ENCODE data around the gene LDLRAD3.

The LDLRAD3 gene

DNA sequence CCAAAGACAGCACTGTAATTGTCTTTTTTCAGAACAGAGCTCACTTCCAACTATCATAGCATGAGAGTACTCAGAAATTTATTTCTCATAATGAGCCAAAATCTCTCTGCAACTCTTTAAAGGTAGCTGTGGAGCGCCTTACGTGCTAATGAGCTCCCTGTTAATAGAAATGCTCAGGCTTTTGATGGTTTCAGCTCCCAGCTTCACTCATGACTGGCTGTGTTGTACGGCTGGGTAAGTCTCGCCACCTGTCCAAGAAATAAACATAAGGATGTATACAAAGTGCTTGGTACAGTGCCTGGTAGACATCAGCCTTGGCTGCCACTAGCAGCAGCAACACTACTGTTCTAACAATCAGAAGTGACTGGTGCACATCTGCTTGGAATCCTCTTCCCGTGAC lies 109.4 kb downstream of the LDLRAD3 start:
- no peak for DNase-seq

DNA sequence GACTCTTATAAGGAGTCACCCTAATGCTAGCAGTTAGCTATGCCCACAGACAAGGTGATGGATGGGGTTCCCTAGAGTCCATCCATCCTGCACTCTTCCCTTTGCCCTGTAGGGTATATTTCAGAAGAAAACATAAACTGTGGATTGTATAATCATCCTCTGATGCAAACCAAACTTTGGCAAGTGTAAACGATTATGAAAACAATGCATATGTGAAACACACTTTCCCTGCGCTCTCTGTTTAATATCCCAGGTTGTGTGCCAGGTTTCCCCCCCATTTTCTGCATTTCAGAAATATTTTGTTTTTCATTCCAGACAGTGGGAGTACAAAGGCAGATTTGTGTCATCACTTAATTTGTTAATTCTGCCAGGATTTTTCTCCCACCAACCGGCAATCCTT lies 110.0 kb downstream of the LDLRAD3 start:
- DNase-seq: no peak

DNA sequence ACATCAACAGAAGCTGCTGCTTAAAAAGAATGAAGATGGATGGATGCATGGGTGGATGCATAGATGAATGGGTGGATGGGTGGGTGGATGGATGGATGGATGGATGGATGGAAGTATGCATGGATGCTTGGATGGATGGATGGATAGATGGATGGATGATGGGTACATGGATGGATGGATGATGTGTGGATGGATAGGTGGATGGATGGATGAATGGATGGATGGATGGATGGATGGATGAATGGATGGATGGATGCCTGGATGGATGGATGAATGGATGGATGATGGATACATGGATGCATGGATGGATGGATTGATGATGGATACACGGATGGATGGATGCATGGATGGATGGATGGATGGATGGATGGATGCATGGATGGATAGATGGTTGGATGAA lies 110.8 kb downstream of the LDLRAD3 start:
- DNase-seq: no peak

DNA sequence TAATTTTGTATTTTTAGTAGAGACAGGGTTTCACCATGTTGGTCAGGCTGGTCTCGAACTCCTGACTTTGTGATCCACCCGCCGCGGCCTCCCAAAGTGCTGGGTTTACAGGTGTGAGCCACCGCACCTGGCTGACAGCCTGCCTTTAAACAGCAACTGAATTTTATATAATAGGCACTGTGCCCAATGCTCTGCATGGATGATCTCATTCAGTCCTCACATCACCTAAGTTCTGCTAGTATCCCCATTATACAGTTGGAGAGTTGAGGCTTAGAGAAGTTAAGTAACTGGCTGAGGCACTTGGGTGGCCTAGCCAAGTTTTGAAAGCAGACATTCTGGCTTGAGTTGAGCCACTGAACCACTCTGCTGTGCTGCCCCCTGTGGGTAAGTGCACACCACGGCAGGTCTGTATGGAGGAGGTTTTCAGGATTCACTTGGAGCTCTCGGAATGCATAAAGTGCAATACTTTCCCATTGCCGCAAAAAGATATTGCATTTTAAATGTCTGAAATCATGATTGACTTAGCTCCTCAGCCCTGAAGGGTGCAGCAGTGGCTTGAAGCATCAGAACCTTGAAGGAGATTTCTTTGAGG lies 112.4 kb downstream of the LDLRAD3 start:
- DNase-seq: no peak

DNA sequence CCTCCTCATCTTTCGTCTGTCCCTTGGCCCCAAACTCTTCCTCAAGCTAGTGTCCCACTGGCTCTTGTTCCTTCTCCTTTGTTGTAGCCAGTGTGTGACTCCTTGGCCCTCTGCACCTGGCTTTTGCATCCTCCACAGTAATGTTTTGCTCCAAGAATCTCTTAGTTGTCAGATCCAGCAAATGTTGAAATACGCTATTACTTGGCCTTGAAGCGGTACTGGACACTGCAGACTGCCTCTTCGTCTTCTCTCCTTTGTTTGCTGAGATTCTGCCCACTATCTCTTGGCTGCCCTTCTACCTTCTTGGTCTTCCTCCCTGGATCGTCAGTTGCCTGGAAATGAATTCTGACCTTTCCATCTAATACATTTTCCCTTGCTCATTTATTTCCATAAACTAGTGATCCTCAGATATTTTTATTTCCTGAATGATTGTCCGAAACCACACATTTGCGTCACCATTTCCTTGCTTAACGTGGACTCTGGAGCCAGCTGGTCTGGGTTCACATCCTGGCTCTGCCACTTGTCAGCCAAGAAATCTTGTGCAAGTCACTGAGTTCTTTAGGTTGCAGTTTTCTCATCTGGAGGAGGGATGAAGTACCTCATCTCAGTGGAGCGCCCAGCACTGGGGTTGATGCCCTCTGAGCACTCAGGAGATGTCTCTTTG lies 113.6 kb downstream of the LDLRAD3 start:
- no peak for DNase-seq

DNA sequence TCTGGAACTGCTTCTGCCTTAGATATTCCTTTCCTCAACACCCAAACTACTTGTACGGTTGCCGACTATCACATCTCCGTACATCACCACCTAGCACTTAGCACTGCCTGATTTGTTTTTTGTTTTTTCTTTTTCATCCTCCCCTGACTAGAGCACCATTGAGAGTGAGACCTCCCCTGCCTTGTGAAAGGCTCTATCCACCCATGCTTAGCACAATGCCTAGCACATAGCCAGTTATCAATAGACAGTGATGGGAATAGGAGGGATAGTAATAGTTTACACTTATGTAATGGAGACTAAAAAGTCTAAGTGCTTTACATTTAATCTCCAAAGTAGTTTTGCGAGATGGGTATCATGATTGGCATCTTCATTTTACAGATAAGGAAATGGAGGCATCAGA lies 115.8 kb downstream of the LDLRAD3 start:
- DNase-seq: no peak

DNA sequence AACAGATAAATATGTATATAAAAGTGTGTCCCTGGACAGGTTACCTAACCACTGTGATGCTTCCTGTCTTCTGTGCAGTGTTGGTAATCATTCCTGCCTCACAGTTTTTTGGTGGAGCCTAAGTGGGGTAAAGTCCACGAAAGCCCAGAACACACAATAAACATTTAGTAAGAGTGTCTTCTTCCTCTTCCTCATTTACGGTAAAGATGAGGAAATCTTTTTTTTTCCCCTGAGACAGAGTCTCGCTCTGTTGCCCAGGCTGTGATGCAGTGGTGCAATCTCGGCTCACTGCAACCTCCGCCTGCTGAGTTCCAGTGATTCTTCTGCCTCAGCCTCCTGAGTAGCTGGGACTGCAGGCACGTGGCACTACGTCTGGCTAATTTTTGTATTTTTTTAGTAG lies 117.1 kb downstream of the LDLRAD3 start:
- no peak for DNase-seq

DNA sequence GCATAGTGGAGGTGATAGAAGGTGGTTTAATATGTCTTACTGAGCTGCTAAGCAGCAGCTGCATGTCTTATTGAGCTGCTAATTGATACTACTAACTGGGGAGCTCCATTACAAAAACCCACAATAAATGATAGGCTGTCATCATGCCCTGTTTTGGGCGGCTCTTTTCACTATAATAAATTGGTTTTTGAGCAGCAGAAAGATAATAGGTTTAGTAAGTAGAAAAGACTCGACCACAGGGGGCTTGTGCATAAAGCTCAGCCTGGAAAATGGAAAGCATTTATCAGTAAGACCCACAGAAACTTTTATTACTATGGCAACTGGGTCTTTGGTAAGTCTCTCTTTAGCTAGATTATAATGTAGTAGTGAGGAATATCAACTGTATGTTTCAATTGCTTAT lies 117.6 kb downstream of the LDLRAD3 start:
- no peak for DNase-seq

DNA sequence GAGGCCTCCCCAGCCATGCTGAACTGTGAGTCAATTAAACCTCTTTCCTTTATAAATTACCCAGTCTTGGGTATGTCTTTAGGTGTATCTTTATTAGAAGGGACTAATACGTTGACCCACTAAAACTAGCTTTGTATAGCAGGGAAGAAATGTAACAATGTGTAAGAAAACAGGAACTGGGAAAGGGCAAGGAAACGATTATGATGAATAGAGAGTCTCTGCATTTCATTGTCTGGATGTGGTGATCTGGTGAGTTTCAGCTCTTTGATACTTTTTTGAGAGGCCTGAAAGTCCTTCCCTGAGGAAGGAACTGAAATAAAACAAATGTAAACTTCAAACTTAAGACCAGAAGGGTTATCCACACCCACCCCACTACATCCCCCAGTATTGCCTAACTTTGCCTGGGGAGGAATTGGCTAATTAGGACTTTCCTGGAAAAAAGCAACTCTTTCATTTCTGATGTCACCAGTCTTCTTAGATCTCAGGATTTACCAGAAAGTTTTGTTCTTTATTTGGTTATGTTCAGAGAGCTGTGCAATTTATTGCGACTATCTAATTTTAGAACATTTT lies 119.0 kb downstream of the LDLRAD3 start:
- DNase-seq: no peak

DNA sequence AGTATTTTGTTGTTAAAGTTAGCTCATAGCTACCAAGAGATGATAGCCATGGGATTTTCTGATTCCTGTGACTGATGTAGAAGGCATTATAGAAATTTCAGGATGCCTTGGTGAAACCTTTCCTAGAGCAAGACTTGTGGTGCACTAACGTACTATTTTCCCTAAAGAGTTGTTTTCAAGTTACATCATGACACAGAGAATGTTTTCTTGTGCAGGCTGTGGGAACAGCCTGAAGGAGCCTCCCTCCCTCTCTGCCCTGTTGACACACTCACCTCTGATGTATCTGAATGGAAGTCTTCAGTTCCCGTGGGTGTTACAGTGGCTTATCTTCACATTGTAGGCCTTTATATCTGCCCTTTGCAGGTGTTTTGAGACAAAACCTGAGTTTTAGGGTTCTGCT lies 121.6 kb downstream of the LDLRAD3 start:
- DNase-seq: no peak

DNA sequence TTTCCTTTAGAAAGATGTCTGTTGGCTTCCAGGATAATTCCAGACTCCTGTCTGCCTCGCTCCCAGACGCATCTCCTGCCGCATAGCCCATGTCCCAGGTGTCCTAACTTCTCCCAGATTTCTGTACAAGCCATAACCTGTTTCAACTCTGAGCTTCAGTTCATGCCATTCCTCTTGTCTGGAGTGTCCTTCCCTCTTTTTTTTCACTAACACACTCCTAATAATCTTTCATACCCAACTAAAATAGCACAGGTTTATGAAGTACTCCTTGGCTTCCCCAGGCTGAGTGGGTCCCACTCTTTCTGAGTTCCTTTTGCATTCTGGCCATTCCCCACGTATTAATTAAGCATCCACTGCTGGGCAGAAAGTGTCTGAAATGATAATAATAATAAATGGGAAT lies 123.0 kb downstream of the LDLRAD3 start:
- no peak for DNase-seq

DNA sequence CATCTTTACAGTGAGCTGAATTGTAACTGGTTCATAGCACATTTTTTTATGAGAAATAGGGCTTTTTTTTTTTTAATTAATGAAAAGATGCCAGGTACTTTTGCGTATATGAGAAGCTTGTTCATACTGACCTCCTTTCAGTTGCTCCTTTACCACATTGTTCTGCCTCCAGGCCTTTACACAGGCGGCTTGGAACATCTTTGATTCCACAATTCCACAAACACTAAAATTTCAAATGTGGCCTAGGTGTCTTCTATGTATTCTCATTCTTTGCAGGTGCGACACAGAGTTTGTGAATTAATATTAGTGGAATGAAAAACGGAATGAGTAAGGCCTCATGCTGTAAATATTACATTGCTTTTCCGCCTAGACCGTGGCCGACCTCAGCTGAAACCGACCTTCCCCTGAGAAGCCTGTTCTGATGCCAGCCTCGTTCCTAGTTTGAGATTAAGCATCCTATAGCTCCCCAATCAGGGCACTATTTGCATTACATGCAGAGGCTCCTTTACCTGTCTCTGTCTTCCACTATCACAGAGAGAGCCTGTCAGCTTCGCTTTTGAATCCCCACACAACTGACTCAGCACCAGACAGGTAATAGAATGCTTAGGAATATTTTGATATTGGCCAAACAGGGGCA lies 125.8 kb downstream of the LDLRAD3 start:
- no peak for DNase-seq

DNA sequence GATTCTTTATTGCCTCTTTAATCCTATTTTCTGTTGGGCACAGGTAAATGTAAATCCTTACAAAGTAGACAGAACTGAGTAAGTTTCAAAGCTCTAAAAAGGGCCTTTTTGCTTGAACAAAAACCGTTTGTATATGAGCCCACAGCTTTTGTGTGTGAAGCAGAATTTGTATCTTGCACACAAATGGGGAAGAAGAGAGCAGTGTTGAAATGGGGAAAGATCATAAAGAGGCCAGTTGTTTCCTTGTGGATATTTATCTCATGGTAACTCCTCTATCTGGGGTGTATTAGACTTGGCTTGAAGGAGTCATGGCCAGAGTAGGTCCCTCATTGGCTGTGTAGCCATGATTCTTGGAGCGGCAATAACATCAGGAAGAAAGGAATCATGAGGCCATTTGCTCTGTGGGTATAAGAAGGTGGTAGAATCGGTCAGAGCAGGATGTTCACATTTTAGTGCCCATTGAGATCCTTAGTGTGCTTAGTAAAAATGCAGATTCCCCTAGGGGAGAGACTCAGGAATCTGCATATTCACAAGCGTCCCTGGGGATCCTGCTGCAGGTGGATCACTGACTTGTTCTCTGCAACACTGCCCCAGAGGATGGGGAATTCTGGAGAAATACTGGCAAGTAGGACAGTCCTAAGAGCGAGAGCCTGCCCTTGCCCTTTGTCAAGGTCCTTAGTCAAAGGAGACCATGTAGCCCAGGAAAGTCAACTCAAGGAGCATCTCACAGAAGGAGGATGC lies 126.5 kb downstream of the LDLRAD3 start:
- DNase-seq: no peak

DNA sequence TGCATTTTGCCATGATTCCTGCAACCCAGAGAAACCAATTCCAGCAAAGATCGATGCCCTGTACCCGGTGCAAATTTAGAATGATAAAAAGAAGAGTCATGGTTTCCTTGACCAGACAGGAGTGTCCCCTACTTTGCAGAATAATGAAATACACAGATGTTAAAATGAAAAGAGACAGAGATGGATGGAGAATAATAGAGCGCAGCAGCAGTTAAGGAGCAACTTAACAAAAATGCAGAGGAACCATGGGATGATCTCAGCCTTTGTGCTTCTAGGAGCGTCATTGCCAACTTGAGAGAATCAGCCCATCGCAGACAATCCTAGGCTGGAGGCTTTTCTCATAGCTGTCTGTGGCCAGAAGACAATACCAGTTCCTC lies 127.1 kb downstream of the LDLRAD3 start:
- DNase-seq: no peak

DNA sequence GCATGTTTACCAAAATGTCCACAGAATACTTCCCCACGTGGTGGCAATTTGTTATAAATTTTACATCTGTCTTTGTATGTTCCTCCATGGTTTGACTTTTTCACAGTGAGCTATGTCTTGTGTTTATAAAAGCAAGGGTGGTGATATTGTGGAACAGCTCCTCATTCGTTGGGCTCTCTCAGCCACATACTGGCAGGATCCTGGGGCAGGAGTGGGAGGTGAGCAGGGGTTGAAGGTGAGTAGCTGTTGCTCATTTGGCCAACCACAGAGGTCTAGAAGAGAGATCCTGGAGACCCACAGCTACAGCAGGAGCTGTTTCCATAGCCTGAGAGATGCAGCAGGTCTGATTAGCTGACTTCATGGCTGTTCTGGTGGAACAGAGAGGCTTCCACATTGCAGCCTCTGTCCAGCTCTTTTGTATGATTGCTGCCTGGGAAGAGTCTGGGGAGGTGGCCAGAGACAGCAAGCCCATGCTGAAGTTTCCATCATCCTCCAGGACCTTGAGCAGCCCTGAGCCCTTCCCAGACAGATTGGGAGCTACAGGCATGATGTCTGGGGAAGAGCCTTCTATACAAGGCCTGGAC lies 128.1 kb downstream of the LDLRAD3 start:
- DNase-seq: no peak

DNA sequence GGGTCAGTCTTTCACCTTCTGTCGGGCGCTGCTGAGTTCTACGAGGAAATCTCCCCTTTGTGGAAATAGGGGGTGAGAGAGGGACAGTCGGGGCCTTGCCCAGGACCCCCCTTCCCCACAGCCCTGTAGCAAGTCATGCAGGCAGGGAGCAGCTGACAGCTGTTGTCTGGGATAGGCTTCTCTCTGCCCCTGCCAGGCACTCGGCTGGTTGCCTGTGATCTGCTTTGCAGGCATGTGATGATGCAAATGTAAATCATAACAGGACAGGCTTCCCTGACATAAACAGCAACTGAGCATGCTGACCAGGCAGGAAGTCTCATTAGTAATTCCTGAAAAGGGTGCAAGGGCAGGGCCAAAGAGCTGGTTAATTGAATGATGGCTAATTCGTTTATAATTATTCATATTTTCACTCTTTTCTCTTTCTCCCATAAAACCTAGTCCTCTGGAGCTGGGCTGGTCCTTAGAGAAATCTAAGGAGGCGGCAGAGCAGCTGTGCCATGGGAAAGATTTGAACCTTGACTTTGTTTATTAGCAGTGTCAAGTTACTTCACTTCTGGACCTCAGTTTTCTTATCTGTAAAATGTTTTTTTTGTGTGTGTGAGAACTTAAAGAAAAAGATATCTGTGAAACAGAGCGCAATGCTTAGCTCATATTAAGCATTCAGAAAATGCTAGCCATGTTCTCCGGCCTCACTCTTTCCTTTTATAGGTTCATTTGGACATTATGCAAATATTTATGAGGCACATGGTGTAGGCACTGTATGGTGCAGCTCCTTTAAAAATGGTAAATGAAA lies 129.7 kb downstream of the LDLRAD3 start:
- DNase-seq: no peak

DNA sequence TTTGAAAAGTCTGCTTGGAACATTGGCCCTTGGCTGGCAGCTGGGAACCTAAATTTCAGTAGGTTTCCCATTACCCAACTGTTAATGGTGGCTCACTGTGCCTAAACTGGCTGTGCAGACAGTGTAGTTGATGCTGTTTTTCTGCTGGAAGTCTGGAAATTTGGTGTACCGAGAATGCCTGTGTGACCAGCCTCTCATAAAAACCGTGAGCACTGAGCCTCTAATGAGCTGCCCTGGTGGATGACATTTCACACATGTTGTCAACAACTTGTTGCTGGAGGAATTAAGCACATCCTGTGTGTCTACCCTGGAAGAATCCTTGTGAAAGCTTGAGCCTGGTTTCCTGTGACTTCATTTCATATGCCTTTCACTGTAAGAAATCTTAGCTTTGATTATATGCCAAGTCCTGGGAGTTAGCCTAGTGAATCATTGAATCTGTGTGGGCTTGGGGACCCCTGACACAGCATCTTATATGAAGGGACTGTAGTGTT lies 131.1 kb downstream of the LDLRAD3 start:
- no peak for DNase-seq

DNA sequence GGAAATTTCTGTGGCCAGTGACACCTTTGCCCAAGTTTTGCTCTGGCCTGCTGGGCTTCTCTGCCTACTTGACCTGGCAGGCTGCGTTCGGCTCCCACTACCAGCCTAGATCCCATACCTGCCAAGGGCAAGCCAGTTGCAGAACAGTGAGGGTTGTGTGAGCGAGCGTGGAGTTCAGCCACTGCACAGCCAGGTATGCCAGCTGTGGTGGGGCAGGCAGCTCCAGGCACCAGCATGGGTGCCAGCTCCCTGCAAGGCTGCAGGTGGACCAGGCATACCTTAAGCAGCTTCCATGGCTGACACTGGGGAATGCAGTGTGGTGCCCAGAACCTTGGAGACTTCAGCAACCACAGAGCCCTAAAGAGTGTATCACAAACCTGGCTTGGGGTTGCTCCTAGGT lies 133.5 kb downstream of the LDLRAD3 start:
- DNase-seq: no peak

DNA sequence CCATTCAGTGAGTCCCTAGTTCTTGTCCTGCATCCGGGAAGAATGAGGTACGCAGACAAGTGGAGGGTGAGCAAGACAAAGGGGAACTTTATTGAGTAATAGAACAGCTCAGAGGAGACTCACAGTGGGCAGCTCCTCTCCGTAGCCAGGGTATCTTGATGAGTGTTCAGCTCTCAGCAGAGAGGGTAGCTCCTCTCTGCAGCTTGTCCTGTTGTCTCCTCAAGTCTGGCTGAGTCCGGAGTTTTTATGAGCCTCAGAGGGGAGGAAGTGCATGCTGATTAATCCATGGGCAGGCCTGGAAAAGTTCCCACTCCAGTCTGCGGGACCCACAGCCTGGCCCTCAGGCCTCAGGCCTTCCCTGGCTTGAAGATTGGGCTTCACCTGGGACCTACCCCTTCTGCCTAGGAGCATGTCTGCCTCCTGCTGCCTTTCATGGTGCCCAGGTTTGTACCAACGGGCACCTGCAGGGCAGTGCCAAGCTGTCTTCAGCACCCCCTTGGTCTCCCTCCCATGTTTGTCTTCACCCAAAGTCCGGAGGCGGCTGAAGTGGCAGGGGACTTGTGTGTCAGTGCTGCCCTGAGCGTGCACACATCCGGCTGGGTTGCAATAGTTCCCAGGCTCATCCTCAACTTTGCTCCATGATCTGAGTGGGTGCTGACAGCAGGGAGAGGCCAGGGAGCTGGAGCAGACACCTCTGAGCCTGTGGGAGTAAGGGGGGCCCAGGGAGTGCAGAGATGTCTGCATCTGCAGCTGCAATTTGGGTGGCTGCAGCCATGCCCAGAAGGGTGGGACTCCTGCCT lies 134.2 kb downstream of the LDLRAD3 start:
- no peak for DNase-seq

DNA sequence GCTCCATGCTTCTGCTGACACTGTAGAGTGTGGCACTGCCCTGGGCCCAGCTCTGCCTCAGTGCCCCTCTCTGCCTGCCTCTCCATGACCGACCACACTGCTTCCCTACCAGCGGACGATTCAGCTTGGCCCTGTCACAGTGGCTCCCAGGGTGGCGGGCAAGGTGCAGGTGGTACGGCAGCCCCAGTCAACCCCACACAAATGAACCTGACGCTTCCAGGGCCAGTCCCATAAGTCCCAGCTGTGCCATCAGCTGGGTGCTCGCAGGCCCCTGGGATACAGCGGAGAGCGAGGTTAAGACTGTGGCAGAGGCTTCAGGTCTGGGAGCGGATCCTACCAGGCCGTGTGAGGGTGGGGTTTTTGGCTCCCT lies 134.8 kb downstream of the LDLRAD3 start:
- no peak for DNase-seq

DNA sequence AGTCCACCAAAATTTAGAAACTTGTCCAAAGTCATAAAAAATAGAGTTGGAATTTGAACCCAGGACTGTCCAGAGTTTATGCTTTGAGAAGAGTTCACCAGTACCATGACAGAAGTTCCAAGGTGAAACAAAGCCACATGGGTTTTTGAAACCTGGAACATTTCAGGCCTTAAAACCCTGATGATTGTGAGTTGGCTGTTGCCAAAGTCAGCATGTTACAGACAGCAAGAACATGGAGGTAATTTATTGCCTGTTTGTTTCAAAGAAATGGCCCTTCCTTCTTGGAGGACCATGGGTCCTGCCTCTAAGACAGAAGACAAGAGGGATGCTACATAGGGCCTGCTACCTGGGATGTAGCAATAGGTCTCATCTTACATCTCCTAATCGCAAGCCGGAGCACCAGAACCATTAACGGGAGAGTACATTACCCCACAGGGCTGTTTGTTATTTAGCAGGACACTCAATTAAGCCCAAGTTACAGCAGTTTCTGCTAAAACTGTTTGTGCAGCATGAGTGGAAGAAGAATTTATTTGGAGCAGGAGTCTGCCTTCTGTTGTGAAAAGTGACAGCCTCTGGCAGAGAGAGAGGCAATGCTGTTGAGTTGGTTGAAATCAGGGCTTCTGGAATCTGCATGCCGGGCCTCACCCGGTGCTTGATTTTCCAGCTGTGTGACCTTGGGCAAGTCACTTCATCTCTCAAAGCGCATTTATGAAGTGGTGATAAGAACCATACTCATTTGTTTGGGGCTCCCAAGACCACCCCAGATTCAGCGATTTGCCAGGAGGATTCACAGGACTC lies 136.2 kb downstream of the LDLRAD3 start:
- DNase-seq: no peak
